ENCODE measurements around the gene DNAJC15. TPM values are rescaled to one million over a fixed set of nuclear protein-coding genes. Genes with fewer than 3 reads are reported as not detected.

Gene DNAJC15
- total and polyA plus RNA-seq, 2 donors (not counting 1 experiment from before 2014, with no cell fraction given) = 18.5 to 34.6 TPM

DNA sequence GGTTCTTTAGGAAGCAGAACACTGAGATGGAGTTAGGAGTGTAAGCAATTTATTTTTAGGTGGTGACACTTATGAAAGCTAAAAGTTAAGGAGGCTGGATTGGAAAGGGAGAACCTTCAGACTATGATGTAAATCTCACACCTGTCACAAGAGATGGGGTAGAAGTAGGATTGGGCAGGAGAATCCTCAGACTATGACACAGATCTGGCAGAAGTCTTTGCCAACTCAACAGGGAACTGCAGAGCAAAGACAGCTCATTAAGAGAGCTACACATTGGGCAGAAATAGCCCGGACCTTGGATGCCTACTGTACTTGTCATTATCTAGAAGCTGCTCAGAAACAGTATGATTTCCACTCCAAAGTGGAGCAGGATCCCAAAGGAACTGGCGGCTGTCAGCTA, 134.4 kb downstream of the DNAJC15 start:
- peak in 1 of 2 donors; percentile 40 for DNase-seq (ENCODE audit: low read depth in 2 of 2)
- no peak overlapping the region for H2AFZ ChIP-seq (ENCODE audit: low read length)

DNA sequence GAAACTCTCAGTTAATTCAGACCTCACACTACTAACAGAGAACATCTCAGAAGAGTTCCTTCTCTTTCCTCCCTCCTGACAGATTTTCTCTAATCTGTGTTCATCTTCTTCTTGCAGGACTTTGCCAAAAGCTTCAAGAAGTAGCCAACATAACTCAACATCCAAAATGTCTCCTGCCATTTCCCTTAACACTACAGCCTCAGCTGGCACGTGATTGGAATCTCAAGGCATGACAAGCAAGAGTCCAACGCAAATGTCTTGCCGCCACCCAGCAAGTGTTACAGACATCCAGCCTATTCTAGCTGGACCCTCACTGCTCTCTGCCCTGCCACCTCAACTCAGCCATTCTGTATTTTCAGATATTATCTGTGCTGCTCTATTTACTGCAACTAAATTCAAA, 135.1 kb downstream of the DNAJC15 start:
- no peak overlapping the region for H3K9ac ChIP-seq (ENCODE audit: insufficient read depth, low read length)
- no peak for DNase-seq (ENCODE audit: low read depth in 2 of 2)
- no peak overlapping the region for H3K27ac ChIP-seq (ENCODE audit: insufficient read depth, low read length)
- no peak overlapping the region for H3K4me2 ChIP-seq (ENCODE audit: extremely low read depth, insufficient read depth, low read length)
- H3K36me3 ChIP-seq (ENCODE audit: control insufficient read depth, insufficient read depth, low read length) = no peaks in the 10 kb centered on the region
- H3K9me3 ChIP-seq (ENCODE audit: control insufficient read depth, insufficient read depth, low read depth, low read length) = no peaks in the 10 kb centered on the region
- H4K20me1 ChIP-seq (ENCODE audit: control insufficient read depth, extremely low read depth, insufficient read depth, low read length) = no peaks in the 10 kb centered on the region
- no peak overlapping the region for H3K4me3 ChIP-seq (replicated peaks in 1 of 4; ENCODE audit: control extremely low read depth in 1 of 4, insufficient read depth in 1 of 4, low read depth in 3 of 4, low read length in 4 of 4)
- no peaks in the 10 kb centered on the region for H3K79me2 ChIP-seq (ENCODE audit: control insufficient read depth, insufficient read depth, low read length)
- TF ChIP-seq, protein P1, sequence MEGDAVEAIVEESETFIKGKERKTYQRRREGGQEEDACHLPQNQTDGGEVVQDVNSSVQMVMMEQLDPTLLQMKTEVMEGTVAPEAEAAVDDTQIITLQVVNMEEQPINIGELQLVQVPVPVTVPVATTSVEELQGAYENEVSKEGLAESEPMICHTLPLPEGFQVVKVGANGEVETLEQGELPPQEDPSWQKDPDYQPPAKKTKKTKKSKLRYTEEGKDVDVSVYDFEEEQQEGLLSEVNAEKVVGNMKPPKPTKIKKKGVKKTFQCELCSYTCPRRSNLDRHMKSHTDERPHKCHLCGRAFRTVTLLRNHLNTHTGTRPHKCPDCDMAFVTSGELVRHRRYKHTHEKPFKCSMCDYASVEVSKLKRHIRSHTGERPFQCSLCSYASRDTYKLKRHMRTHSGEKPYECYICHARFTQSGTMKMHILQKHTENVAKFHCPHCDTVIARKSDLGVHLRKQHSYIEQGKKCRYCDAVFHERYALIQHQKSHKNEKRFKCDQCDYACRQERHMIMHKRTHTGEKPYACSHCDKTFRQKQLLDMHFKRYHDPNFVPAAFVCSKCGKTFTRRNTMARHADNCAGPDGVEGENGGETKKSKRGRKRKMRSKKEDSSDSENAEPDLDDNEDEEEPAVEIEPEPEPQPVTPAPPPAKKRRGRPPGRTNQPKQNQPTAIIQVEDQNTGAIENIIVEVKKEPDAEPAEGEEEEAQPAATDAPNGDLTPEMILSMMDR (conservative IDR thresholded peaks at IDR 0.05 in 1 of 2, IDR thresholded peaks at IDR 0.05 in 1 of 2; ENCODE audit: low read depth in 1 of 2, low read length in 2 of 2) = no peak
- no peak for TF ChIP-seq EZH2 (IDR thresholded peaks at IDR 0.05; ENCODE audit: low read length, missing control alignments)
- no peaks in the 10 kb centered on the region for H3K4me1 ChIP-seq (ENCODE audit: control insufficient read depth, extremely low read depth, insufficient read depth, low read length)
- H3K27me3 ChIP-seq (ENCODE audit: control insufficient read depth, insufficient read depth, low read length) = no peaks in the 10 kb centered on the region
- no peak overlapping the region for H2AFZ ChIP-seq (ENCODE audit: low read length)

More for the DNA sequence above, 134.4 kb downstream of the DNAJC15 start:
- TF ChIP-seq, protein P1 (conservative IDR thresholded peaks at IDR 0.05 in 1 of 2, IDR thresholded peaks at IDR 0.05 in 1 of 2; ENCODE audit: low read depth in 1 of 2, low read length in 2 of 2) = no peak
- H3K4me2 ChIP-seq (ENCODE audit: extremely low read depth, insufficient read depth, low read length) = no peak overlapping the region
- H3K9me3 ChIP-seq (ENCODE audit: control insufficient read depth, insufficient read depth, low read depth, low read length) = no peaks in the 10 kb centered on the region
- no peak overlapping the region for H3K4me3 ChIP-seq (replicated peaks in 1 of 4; ENCODE audit: control extremely low read depth in 1 of 4, insufficient read depth in 1 of 4, low read depth in 3 of 4, low read length in 4 of 4)
- H3K36me3 ChIP-seq (ENCODE audit: control insufficient read depth, insufficient read depth, low read length) = no peaks in the 10 kb centered on the region
- H4K20me1 ChIP-seq (ENCODE audit: control insufficient read depth, extremely low read depth, insufficient read depth, low read length) = no peaks in the 10 kb centered on the region
- no peaks in the 10 kb centered on the region for H3K27me3 ChIP-seq (ENCODE audit: control insufficient read depth, insufficient read depth, low read length)
- no peak overlapping the region for H3K9ac ChIP-seq (ENCODE audit: insufficient read depth, low read length)
- H3K4me1 ChIP-seq (ENCODE audit: control insufficient read depth, extremely low read depth, insufficient read depth, low read length) = no peaks in the 10 kb centered on the region
- H3K79me2 ChIP-seq (ENCODE audit: control insufficient read depth, insufficient read depth, low read length) = no peaks in the 10 kb centered on the region
- no peak overlapping the region for H3K27ac ChIP-seq (ENCODE audit: insufficient read depth, low read length)

DNA sequence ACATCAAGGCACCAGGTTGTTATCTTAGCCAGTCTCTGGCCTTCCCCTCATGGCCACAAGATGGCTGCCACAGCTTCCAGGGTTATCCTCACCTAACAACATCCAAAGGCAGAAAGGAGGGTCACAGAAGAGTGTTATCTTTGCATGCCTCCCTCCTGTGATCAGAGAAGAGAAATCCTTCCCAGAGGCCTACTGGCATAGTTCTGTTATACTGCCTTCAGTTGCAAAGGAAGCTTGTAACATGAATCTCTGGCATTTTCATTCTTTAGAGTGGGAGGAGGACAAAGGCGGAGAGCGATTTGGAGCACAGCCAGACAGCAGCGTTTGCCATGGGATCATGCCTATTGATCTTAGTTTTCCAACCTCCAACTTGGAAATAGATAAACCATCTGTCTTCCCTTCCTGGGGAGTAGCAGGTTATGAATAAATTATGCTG, 135.7 kb downstream of the DNAJC15 start:
- Histone ChIP-seq H3K4me1 (ENCODE audit: control insufficient read depth, extremely low read depth, insufficient read depth, low read length) (no peaks in the 10 kb centered on the region), H3K36me3 (ENCODE audit: control insufficient read depth, insufficient read depth, low read length) (no peaks in the 10 kb centered on the region), H2AFZ (ENCODE audit: low read length) (no peak overlapping the region), H3K4me3 (replicated peaks in 1 of 4; ENCODE audit: control extremely low read depth in 1 of 4, insufficient read depth in 1 of 4, low read depth in 3 of 4, low read length in 4 of 4) (no peak overlapping the region), H3K27ac (ENCODE audit: insufficient read depth, low read length) (no peak overlapping the region), H3K9me3 (ENCODE audit: control insufficient read depth, insufficient read depth, low read depth, low read length) (no peaks in the 10 kb centered on the region), H3K79me2 (ENCODE audit: control insufficient read depth, insufficient read depth, low read length) (no peaks in the 10 kb centered on the region), H3K27me3 (ENCODE audit: control insufficient read depth, insufficient read depth, low read length) (no peaks in the 10 kb centered on the region), H3K4me2 (ENCODE audit: extremely low read depth, insufficient read depth, low read length) (no peak overlapping the region), H4K20me1 (ENCODE audit: control insufficient read depth, extremely low read depth, insufficient read depth, low read length) (no peaks in the 10 kb centered on the region), H3K9ac (ENCODE audit: insufficient read depth, low read length) (no peak overlapping the region)
- DNase-seq (ENCODE audit: low read depth in 2 of 2) = peak; percentile 65 to 80
- TF ChIP-seq, protein P1 (conservative IDR thresholded peaks at IDR 0.05 in 1 of 2, IDR thresholded peaks at IDR 0.05 in 1 of 2; ENCODE audit: low read depth in 1 of 2, low read length in 2 of 2) = peak in 1 of 2 donors; percentile 29
- TF ChIP-seq EZH2 (IDR thresholded peaks at IDR 0.05; ENCODE audit: low read length, missing control alignments) = no peak

Other genes with a start within 250 kb of the DNAJC15 start
- gene FAM216B, start 242.0 kb upstream of the DNAJC15 start, total RNA-seq = under 0.01 and 0.26 TPM in 2 replicates
- not detected in 2 replicates for gene FAM216B, start 242.0 kb upstream of the DNAJC15 start, polyA plus RNA-seq
- gene EPSTI1, start 31.3 kb upstream of the DNAJC15 start, total RNA-seq = 5.6 and 8.2 TPM in 2 replicates
- gene EPSTI1, start 31.3 kb upstream of the DNAJC15 start, polyA plus RNA-seq = 4.8 and 10.9 TPM in 2 replicates

Measured in fibroblast of lung (primary cell).